CD4-positive, alpha-beta T cell treated with Interferon gamma for 1 hour (primary cell): ENCODE data around the gene IKZF3.

Source experiments
- DNase-seq: peaks from one replicate; pipeline ENCODE4 v3.0.0-alpha.2; 2020

Gene IKZF3

DNA sequence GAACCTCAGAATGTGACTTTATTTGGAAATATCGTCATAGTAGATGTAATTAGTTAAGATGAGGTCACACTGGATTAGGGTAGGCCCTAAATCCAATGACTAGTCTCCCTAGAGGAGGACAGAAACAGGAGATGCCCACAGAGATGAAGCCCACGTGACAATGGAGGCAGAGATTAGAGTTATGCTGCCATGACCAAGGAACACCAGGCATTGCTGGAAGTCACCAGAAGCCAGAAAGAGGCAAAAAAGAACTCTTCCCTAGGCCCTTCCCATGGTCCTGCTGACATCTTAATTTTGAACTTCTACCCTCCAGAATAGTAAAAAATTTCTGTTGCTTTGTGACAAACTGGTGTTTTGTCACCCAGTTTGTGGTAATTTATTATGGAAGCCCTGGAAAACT lies 49.6 kb downstream of the IKZF3 start:
- DNase-seq = no peak

DNA sequence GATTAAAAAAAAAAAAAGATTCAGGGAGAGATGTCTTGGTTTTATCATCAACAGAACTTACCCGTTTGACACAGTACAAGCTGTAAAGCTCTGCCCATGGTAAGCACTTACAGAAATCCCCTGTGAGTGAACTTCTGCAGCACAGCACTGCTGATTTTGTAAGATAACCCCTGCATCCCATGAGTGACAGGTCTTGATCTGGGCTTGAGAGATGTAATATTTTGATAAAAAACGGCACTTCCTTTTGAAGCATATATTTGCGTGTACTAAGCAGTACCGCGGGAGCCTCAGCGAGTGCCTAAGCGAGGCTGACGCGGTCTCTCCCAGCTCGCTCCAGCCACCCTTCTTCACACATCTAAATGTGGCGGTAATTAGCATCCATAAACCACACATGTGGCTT lies 50.5 kb downstream of the IKZF3 start:
- DNase-seq = peak; percentile 63

DNA sequence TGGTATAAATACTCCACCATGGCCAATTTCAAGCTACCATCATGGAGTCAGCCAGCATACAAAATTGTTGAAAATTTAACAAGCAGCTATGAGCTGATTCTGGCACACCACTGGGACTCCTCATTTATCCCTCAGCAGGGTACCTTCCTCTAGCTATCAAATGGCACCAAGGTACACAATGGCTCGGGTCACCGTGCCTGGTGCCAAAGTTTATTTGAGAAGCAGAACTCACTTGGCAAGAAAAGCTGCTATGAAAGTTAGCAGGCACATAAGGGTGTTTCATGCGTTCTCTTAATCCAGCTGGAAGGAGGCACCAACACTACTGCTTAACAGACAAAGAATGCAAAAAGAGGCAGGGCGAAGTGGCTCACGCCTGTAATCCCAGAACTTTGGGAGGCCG lies 51.6 kb downstream of the IKZF3 start:
- DNase-seq = no peak

DNA sequence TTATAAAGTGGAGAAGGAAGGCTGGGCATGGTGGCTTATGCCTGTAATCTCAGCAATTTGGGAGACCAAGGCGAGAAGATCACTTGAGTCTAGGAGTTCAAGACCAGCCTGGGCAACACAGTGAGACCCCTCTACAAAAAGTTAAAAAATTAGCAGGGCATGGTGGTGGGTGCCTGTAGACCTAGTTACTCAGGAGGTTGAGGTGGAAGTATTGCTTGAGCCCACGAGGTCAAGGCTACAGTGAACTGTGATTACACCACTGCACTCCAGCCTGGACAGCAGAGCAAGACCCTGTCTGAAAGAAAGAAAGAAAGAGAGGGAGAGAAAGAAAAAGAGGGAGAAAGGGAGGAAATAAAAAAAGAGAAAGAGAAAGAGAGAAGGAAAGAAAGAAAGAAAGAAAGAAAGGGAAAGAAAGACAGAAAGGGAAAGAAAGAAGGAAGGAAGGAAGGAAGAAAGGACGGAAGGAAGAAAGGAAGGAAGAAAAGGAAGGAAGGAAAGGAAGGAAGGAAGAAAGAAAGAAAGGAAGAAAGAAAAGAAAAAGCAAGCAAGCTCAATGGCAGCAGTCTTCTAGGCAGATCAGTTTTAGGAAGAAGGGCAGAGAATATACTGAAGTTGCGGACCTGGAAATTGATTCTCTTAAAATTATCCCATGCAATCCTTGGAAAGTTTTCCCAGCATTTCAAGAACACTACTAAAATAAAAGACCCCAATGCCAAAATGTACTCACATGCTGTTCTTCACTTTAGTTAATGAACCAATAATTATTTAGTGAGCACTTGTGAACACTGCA lies 53.0 kb downstream of the IKZF3 start:
- DNase-seq = no peak

DNA sequence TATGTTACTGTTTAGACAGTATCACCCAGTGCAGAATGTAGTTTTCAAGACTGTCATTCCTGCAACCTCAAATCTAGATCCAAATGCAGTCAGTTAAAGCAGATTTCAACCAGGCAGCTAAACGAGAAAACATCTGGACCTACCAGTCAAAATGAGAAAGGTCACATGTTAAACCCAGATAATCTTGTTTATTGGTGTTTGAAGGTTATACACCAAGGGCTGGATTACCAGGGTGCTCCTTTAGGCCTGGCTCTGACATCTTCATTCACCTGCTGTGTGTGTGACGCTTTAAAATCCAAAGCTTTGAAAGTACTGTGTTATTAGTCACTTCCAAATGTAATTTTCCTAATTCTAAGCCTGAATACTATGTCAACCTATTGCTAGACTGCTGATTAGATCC lies 54.9 kb downstream of the IKZF3 start:
- no peak for DNase-seq

DNA sequence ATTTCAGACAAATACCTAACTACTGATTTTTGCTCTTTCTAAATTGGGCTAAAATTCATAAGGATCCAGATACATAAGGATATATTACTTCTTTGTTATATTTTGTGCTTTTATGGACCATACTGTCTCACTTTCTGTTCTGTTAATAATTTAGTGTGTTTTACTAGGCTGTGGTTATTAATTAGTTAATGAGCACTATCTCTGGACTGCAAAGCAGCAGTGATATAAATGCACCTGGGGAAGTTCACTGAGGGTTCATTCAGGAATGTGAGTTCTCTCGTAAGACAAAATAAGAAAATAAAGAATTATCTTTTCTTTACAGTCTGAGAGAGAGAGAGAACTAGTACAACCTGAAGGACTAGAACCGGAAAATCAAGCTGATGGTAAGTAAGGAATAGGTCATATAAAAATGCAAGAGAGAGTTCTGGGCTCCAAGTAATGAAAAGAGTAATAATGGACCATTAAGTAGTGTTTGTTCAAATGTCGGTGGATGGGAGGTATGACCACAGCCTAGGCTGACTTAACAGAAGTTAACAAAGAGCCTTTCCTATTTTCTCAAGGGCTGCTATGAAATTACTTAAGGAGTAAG lies 55.6 kb downstream of the IKZF3 start:
- DNase-seq = no peak

DNA sequence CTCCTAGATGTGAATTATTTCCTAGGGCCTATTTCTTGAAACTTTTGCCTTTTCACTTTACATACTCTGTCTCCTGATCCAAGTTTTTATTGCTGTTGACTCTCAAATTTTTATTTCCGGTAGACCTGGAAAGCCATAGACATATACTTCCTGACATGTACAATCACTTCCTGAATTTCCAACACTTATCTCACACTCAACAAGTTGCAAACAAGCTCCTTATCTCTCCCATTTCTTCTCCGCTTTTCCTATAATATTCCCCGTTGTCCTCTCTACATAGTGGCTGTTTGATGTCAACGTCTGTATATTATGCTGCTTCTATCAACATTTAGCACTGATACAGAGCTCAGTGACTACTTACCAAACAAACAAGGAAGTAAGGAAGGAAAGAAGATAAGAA lies 59.3 kb downstream of the IKZF3 start:
- DNase-seq = no peak

DNA sequence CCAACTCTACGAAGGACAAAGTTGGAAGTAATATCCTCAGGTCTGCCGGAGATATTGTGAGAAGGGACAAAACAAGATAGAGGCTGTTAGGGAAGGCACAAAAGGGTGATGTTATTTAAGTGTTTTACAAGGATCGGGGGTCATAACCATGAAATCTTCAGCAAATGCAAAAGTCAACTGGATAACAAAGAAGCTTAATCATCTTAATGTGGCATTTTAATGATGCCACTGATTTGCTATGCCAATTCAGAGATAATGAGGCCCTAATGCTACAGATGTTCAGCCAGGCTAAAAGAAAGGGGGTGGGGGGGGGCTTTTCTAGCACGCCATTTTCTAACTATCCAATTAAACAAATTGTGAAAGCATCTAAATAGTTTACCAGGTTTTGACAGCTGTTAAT lies 63.1 kb downstream of the IKZF3 start:
- no peak for DNase-seq

DNA sequence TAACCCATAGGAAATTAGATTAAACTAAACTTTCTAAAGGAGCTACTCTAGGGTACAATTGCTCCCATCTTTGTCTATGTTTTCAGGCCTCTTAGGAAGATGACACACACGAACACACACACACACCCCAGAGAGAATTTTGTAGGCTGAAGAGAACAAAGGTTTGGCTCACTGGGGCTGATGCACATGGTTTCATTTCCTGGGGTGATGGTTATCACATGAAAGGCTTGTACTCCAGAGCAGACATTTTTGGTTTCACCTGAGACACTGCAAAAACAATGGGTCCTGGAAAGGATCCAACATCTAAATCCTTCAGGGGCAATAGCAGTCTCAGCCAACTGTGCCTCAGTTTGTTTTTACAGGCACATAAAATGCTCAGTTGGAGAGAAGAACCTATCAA lies 63.6 kb downstream of the IKZF3 start:
- peak; percentile 61 for DNase-seq

DNA sequence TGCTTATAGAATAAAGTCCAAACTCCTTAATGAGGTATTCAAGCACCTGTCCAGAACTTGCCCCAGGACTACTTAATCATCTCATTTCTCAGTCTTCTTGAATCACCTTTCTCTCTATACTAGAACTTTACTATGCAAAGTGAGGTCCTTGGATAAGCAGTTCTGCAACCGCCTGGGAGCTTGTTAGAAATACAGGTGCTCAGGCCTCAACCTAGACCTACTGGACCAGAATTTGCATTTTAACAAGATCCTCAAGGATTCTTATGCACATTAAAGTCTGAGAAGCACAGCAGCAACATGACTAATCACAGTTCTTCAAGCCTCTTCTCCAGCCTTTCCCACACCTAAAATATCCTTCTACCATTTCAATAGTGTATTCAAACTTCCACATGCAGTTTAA lies 64.7 kb downstream of the IKZF3 start:
- no peak for DNase-seq

DNA sequence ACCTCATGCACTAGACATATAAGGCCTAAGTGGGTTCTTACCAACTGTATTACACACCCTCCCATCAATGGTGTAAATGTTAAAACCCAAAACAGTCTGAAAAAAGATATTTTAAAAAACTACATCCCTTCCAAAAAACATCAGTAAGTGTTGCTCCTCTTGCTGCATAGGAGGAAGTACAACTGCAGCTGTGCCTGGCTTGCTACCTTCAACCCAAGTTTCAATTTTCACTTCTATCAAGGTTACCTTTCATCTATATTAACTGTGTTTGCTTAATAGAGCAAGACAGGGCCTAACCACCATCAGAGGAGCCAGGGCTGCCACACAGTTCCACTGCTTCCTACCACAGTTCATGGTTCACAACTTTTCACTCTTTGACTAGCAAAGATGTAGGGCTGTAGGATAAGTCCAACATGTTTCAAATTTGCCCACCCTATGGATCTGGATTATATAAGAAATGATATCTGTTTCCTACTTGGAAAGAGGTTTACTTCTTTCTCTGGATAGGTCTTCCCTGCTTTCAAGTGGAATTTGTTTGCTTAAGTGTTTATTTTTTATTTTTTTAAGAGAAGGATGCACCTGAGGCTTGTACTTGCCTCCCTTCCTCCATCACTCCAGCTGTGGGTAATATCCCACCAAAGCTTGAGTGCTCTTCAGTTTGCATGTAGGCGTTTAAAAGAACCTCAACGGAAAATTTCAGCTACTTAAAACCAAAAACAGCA lies 69.7 kb downstream of the IKZF3 start:
- peak; percentile 50 for DNase-seq

DNA sequence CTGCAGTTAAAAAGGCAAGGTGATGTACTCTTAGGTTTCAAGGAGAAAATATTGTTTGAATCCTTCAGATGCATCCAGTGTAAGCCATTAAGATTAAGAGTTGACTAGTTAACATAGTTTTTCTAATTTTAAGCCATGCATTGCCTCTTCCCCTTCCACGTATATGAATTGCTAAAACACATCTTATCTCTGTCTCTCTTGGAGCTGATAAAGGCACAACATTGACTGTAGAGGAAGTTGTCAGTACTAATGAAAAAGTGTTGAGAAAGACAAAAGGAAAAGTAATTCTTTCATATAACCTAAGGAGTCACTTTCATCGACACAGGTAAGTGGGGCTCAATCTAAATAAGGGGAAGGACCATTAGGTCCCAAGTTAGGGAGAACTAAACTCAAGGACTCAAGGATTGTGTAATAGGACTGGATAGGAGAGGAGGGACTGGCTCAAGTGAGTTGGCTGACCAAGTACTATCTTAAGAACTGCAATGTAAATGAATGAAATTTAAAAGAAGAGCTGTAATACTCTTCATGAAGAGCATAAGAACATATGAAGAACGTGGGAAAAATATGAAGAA lies 70.7 kb downstream of the IKZF3 start:
- no peak for DNase-seq

DNA sequence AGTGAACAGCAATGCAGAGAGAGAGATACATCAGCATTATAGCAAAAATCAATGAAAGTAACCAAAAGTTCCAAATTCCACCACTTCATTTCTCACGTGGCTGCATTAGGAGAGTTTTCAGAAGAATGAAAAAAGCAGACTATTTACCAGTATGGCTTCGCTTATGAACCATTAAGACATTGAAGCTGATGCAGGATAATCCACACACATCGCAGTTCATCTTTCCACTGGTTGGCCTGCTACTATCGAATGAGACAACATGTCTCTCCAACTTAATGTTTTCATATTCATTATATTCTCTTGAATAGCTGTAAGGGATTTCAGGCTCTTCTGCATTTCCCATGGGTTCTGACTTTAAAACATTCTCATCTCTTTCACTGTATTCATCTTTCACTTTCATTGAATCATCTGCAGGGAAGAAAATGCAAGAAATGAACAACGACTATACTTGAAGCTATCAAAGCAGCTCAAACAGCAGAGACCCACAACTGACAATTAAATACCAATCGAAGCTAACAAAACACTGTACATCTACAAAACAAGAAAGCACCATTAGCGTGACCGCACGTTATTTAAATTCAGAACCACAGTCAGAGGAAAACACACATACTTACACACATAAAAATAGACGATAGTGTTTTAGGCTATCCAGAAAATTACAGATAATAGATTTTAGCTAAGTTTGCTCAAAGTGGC lies 71.4 kb downstream of the IKZF3 start:
- no peak for DNase-seq

DNA sequence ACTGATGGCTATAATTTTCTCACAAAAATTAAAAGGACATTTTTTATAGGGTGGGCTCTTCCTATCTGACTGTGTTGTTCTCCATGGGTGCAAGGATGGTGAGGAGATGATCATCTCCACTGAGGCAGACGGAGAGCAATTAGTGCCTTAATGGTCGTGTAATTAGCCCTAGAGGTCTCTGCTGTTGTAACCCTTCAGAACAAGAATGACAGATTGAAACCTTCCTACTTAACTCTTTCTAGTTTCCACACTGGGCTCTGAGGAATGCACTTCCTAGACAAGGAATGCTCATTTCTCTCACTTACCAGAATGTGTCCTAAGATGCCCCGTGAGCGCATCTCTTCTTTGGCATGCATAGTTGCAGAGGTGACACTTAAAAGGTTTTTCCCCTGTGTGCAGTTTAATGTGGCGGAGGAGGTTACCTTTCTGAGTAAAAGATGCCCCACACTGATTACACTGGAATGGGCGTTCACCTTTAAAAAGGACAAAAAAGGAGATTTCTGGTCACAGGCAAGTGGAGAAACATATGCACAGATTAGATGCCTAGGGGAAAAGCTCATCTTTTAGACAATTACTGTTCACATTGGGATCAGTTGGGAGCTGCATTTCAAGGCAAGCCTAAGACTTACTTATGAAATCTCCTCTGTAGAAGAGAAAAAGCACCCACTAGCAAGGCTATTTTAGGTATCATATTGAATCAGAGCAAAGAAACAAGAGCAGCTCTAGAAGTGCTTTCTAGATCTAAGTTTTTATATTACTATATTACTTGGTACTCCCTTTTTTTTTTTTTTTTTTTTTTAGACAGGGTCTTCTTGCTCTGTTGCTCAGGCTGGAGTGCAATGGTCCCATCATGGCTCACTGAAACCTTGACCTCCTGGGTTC lies 72.8 kb downstream of the IKZF3 start:
- DNase-seq = no peak

DNA sequence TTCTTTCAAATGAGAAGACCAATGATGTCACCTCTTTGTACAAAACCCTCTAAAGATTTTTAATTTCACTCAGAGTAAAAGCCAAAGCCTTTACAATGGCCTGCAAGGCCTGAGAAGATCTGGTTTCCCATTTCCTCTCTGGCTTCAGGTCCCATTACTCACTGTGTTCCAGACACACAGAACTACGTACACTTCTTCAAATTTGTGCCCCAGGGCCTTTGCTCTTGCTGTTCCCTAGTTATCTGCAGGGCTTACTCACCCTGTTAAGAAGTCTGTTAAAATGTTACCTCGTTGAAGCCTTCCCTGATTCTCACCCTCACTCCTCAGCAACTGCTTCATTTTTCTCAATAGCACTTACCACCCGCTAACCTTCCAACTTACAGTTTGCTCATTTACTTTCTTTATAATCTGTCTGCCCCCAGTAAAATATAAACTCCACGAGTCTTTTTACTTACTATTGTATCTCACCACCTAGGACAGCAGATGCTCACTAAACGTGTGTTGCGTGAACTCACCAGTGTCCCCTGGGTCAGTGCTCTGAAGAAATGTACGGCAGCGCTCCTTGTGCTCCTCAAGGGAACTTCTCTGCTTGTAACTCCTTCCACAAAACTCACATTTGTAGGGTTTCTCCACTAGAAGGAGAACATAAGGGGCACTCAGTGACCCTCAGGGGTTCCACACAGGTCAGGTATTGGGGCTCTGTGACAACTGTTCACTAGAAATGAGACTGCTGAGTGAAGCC lies 76.2 kb downstream of the IKZF3 start:
- DNase-seq = no peak

DNA sequence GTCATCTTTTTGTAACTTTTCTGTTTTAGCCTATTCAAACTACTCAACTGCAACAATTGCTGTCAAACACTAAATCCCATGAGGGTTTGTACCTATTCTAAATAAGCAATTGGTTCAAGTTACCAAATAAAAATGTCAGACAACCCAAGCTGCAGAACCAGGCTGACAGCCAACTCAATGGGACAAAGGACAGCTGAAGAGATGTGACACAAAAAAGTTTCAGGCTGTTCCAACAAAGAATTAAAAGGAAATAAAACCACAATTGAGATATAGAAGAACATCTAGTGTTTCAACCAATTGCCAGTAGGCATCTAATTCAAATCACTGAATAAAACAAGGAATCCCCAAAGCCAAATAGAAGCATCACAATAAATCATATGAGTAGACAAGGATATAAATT lies 77.1 kb downstream of the IKZF3 start:
- no peak for DNase-seq

DNA sequence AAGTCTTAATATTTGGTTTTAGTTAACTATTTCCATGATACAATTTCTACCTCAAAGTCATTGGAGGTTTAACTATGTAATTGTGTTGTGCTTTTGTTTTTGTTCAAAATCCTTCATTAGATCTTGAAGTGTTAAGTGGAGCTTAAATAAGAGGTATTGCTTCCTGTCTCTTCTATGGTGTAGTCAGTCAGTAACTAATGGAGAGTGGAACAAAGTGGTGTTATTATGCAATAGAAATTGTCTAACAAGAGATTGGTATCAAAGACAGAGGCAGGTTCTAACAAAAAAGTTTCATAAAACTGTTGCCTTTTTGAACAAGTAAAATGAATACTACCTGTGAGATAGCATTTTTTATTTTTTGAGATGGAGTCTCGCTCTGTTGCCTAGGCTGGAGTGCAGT lies 81.1 kb downstream of the IKZF3 start:
- no peak for DNase-seq

DNA sequence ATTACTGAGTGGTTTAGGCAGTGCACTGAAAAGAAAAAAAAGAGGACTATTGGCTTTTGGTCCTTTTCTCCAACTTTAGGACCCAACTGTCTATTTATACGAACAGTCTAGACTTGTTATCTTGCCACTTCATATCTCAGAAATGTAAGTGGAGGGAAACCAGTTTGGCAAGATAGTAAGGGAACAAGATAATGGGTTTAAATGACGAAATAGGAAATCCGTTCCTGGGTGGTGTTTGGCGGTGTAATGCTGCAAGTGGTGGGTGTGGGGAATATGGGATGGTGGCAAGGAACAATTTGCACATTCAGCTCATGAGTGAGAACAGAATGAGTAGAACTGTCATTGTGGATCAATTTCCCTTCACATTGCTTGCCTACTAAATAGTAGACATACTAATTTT lies 81.6 kb downstream of the IKZF3 start:
- no peak for DNase-seq

DNA sequence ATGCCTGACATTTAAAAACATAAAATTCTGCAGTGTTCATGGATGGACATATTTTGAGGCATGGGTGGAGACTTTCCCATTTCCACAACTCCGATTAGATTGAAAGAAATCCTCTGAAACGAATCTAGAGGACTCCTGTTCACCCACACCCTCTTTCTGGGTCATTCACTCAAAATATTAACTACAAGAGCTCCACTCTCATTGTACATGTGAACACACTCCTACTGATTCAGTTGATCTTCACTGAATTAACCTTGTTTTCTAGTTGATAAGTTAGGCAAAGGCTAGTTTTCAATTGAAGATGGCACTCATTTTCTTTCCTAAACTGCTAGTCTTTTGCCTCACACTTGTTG lies 82.3 kb downstream of the IKZF3 start:
- DNase-seq = no peak

DNA sequence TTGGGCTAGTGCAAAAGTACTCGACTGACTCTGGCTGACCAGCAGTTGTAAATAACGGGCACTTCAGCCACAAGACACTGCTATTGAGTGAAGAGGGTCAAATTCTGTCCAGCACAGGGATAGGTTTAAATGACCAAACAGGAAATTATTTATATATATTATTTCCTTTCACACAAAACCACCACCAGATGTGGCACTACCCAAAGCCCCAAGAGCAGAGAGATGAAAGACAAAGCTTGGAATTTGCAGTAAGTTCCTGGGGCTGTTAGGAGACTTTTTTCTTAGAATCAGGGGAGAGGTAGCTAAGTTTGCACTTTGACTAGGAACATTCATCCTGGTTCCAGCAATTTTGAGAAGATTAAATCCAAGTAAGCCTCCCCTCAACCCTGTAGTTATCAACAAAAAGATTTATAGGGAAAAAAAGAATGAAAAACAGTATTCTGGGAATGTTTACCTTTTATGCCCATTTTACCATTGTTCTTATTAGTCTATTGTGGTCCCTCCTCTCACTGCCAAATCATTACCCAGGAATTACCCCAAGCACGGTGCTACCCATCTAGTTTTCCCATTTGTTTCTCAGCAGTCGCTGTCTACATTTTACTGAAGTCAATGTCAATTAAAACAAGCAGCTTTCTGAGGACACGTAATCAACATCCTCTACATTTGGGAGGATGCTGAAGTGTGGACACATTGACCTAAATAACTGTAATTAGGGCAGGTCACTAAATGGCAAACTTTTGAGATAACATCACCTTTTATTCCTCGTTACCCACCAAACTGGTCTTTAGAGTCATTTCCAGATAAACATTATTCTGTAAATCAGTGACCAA lies 82.9 kb downstream of the IKZF3 start:
- DNase-seq = no peak
